MCF 10A (cell line): Measurements from ENCODE around the gene CEBPA. TPM values are rescaled to one million over a fixed set of nuclear protein-coding genes. Genes with fewer than 3 reads are reported as not detected.
"Not testable (repeated sequence)": the region's sequence is repeated elsewhere in the genome, so short reads cannot be mapped to it uniquely, and the experiment has no call there.

Experiments
- BruUV-seq: library from RNA; stranded (reverse); fragments of 400-500 nt; replicated peaks from 2 replicates; lab custom pipeline; 2021; lab: Mats Ljungman, UMichigan
- CTCF ChIA-PET: fragments of 300-600 bp; sonication (Branson Sonifier 250); formaldehyde crosslinking; extraction: SDS; loops from one replicate; lab custom pipeline; 2021; ENCODE audit warnings: antibody characterized with exemption, inconsistent platforms; lab: Yijun Ruan, JAX
- POLR2A ChIA-PET: fragments of 300-600, 350-650 bp; sonication (Branson Sonifier 250); formaldehyde crosslinking; extraction: SDS; loops from one replicate; lab custom pipeline; 2020; ENCODE audit warnings: antibody characterized with exemption, inconsistent platforms; lab: Yijun Ruan, JAX
- DNase-seq: peaks from one replicate; pipeline ENCODE4 v3.0.0-alpha.2; 2018; ENCODE audit not compliant: unreplicated experiment
- H3K27ac Mint-ChIP-seq: one replicate; pipeline ENCODE4 v1.8.0; 2022; ENCODE audit warnings: mild to moderate bottlenecking, low read depth, mixed read lengths; ENCODE audit not compliant: unreplicated experiment
- H3K27me3 Mint-ChIP-seq: one replicate; pipeline ENCODE4 v1.8.0; 2022; ENCODE audit warnings: mixed read lengths; ENCODE audit not compliant: insufficient read depth, unreplicated experiment
- H3K36me3 Mint-ChIP-seq: one replicate; pipeline ENCODE4 v1.8.0; 2022; ENCODE audit warnings: mild to moderate bottlenecking, moderate library complexity, mixed read lengths; ENCODE audit not compliant: insufficient read depth, unreplicated experiment
- H3K4me1 Mint-ChIP-seq: one replicate; pipeline ENCODE4 v1.8.0; 2022; ENCODE audit warnings: mixed read lengths; ENCODE audit not compliant: insufficient read depth, unreplicated experiment
- H3K4me3 Mint-ChIP-seq: one replicate; pipeline ENCODE4 v1.8.0; 2022; ENCODE audit warnings: mild to moderate bottlenecking, moderate library complexity, mixed read lengths; ENCODE audit not compliant: unreplicated experiment
- H3K9me3 Mint-ChIP-seq: one replicate; pipeline ENCODE4 v1.8.0; 2022; ENCODE audit warnings: mixed read lengths; ENCODE audit not compliant: unreplicated experiment
- intact Hi-C: fragments of 100-400 bp; cut with micrococcal nuclease; formaldehyde crosslinking; loops from 2 replicates; pipeline ENCODE4 v1.14.1; 2022
- total RNA-seq: library from RNA; stranded (reverse); gene quantifications from 2 replicates; pipeline ENCODE4 v1.2.3, GENCODE V29; 2022
- TF ChIP-seq, protein P1 (sequence below): fragments of 200-600 bp; IDR thresholded peaks from one replicate; pipeline ENCODE4 v1.8.0; 2022; ENCODE audit warnings: antibody characterized with exemption, mild to moderate bottlenecking; ENCODE audit not compliant: unreplicated experiment

The CEBPA gene
- total RNA-seq, 1 experiment from 2014 or later: 4.7 TPM

DNA sequence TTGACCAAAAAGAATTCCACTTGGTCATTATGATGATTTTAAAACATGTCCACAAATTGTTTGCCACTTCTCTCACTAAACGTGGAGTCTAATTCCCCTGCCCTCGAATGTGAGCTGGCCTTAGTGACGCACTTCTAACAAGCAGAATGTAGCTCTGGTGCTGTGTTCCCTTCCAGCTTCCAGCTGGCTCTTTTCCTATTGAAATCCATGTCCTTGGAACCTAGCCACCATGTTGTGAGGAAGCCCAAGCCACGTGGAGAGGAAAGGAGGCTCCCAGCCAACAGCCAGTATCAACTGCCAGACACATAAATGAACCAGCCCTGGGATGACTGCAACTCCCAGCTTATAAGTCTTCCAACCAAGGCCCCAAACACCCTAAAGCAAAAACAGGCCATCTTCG lies 23.6 kb upstream of the CEBPA start:
- Mint-ChIP-seq H3K4me1 (peaks cover 8% of the 10 kb centered on the region), H3K27ac (no peak overlapping the region), H3K27me3 (no peaks in the 10 kb centered on the region), H3K9me3 (peaks cover 7% of the 10 kb centered on the region), H3K4me3 (no peak overlapping the region), H3K36me3 (no peaks in the 10 kb centered on the region)
- DNase-seq: peak; percentile 41
- CTCF ChIA-PET: interaction anchor here (1.2 to 1.3 kb wide), 2 partner anchors 10 to 26 kb away, joined by 4 to 12 read pairs; no protein-coding TSS in a partner anchor
- no TSS peak for BruUV-seq
- POLR2A ChIA-PET: interaction anchor here (0.6 to 1.2 kb wide), 2 partner anchors 12 to 37 kb away, joined by 3 to 4 read pairs; no protein-coding TSS in a partner anchor
- intact Hi-C loops: no loop called here
- TF ChIP-seq, protein P1, sequence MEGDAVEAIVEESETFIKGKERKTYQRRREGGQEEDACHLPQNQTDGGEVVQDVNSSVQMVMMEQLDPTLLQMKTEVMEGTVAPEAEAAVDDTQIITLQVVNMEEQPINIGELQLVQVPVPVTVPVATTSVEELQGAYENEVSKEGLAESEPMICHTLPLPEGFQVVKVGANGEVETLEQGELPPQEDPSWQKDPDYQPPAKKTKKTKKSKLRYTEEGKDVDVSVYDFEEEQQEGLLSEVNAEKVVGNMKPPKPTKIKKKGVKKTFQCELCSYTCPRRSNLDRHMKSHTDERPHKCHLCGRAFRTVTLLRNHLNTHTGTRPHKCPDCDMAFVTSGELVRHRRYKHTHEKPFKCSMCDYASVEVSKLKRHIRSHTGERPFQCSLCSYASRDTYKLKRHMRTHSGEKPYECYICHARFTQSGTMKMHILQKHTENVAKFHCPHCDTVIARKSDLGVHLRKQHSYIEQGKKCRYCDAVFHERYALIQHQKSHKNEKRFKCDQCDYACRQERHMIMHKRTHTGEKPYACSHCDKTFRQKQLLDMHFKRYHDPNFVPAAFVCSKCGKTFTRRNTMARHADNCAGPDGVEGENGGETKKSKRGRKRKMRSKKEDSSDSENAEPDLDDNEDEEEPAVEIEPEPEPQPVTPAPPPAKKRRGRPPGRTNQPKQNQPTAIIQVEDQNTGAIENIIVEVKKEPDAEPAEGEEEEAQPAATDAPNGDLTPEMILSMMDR: no peak

DNA sequence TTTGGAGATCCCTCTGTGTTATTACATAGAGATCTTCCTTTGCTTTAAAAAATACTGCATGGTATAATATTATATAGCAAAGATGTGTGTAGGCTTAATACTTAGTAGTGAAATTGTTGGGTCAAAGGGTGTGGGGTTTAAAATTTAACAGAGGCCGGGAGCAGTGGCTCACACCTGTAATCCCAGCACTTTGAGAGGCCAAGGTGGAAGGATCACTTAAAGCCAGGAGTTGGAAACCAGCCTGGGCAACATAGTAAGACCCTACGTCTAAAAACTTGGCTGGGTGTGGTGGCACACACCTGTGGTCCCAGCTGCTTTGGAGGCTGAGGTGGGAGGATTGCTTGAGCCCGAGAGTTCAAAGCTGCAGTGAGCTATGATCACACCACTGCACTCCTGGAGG lies 22.3 kb upstream of the CEBPA start:
- no peaks in the 10 kb centered on the region for H3K4me1 Mint-ChIP-seq
- no peak overlapping the region for H3K4me3 Mint-ChIP-seq
- no TSS peak for BruUV-seq
- H3K36me3 Mint-ChIP-seq: no peaks in the 10 kb centered on the region
- TF ChIP-seq, protein P1: no peak
- ChIA-PET CTCF (interaction anchor here (0.6 to 1.3 kb wide), 2 partner anchors 8 to 443 kb away, joined by 4 to 12 read pairs; no protein-coding TSS in a partner anchor), POLR2A (interaction anchor here (0.9 kb wide), 1 partner anchor 26 kb away, joined by 4 read pairs; no protein-coding TSS in a partner anchor)
- H3K27ac Mint-ChIP-seq: no peak overlapping the region
- no peak for DNase-seq
- intact Hi-C loops: no loop called here
- peaks cover 7% of the 10 kb centered on the region for H3K9me3 Mint-ChIP-seq
- no peaks in the 10 kb centered on the region for H3K27me3 Mint-ChIP-seq

DNA sequence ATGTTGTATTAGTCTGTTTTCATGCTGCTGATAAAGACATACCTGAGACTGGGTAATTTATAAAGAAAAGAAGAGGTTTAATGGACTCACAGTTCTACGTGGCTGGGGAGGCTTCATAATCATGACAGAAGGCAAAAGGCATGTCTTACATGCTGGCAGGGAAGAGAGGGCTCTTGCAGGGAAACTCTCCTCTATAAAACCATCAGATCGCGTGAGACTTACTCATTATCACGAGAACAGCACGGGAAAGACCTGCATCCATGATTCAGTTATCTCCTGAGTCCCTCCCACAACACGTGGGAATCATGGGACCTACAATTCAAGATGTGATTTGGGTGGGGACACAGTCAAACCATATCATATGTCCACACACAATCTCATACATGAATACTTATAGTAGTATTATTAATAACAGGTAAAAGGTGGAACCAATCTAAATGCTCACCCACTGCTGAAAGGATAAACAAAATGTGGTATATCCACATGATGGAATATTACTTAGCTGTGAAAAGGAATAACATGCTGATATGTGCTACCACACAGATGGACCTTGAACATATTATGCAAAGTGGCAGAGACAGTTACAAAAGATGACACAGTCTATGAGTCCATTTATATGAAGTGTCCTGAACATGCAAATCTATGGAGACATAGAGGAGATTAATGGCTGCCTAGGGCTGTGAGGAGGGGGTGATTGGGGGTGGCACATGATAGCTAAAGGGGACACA lies 20.9 kb upstream of the CEBPA start:
- Mint-ChIP-seq H3K27ac (no peak overlapping the region), H3K36me3 (no peaks in the 10 kb centered on the region), H3K9me3 (peaks cover 7% of the 10 kb centered on the region), H3K4me3 (no peak overlapping the region), H3K27me3 (no peaks in the 10 kb centered on the region), H3K4me1 (no peaks in the 10 kb centered on the region)
- BruUV-seq: no TSS peak
- POLR2A ChIA-PET: no interaction called here
- intact Hi-C loops: no loop called here
- no peak for DNase-seq
- CTCF ChIA-PET: interaction anchor here (1.2 kb wide), 1 partner anchor 12 kb away, joined by 3 read pairs; no protein-coding TSS in a partner anchor
- TF ChIP-seq, protein P1: no peak

DNA sequence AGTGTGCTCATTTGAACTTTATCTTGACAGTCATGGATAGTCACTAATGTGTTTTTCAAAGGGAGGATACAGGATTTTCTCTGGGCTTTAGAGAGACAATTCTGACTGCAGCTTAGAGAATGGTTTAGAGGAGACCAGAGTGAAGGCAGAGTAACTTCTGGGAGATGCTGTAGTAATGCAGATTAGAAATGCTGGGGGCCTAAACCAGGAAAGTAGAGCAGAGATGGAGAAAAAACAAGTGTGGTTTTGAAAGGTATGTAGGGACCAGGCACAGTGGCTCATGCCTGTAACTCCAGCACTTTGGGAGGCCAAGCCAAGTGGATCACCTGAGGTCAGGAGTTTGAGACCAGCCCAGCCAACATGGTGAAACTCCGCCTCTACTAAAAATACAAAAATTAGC lies 18.3 kb upstream of the CEBPA start:
- TF ChIP-seq, protein P1: no peak
- no peak for DNase-seq
- CTCF ChIA-PET: no interaction called here
- Mint-ChIP-seq H3K4me3 (no peak overlapping the region), H3K9me3 (peaks cover 7% of the 10 kb centered on the region), H3K27me3 (no peaks in the 10 kb centered on the region), H3K27ac (no peak overlapping the region), H3K36me3 (no peaks in the 10 kb centered on the region), H3K4me1 (no peaks in the 10 kb centered on the region)
- BruUV-seq: no TSS peak
- intact Hi-C loops: no loop called here
- POLR2A ChIA-PET: no interaction called here

DNA sequence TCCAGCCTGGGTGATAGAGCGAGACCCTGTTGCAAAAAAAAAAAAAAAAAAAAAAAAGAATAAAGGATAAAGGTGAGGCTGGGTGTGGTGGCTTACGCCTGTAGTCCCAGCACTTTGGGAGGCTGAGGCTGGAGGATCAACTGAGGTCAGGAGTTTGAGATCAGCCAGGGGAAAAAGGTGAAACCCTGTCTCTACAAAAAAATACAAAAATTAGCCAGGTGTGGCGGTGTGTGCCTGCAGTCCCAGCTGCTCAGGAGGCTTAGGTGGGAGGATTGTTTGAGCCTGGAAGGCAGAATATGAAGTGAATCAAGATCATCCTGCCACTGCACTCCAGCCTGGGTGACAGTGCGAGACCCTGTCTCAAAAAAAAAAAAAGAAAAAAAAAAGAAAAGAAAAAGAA lies 15.7 kb upstream of the CEBPA start:
- H3K27me3 Mint-ChIP-seq: not testable (repeated sequence)

More for the DNA sequence above, 15.7 kb upstream of the CEBPA start:
- H3K9me3 Mint-ChIP-seq, H3K36me3 Mint-ChIP-seq, POLR2A ChIA-PET, BruUV-seq, intact Hi-C loops, H3K4me3 Mint-ChIP-seq, H3K27ac Mint-ChIP-seq, DNase-seq, H3K4me1 Mint-ChIP-seq, CTCF ChIA-PET: not testable (repeated sequence)
